ENCODE results near the gene PAK3.

PAK3 gene

GRCh38 chrX:111164728-111165127 is 68.7 kb downstream of the PAK3 start:
- H3K79me2 ChIP-seq (ENCODE audit: control insufficient read depth, low read length) = no peaks in the 10 kb centered on the region
- no peaks in the 10 kb centered on the region for H3K9me3 ChIP-seq (ENCODE audit: control insufficient read depth, insufficient read depth, low read length)
- no peak overlapping the region for H3K4me2 ChIP-seq (ENCODE audit: low read length)
- TF ChIP-seq CTCF (IDR thresholded peaks at IDR 0.05; ENCODE audit: low read depth, low read length, poor library complexity, severe bottlenecking) = peak; percentile 16
- no peak for TF ChIP-seq EZH2phosphoT487 (IDR thresholded peaks at IDR 0.05; ENCODE audit: borderline replicate concordance, low read length)
- H3K27me3 ChIP-seq (ENCODE audit: control insufficient read depth, low read length) = no peaks in the 10 kb centered on the region
- H3F3A ChIP-seq (ENCODE audit: control insufficient read depth, insufficient read depth) = no peaks in the 10 kb centered on the region
- H3K36me3 ChIP-seq (ENCODE audit: control insufficient read depth, low read length) = no peaks in the 10 kb centered on the region
- H3K4me3 ChIP-seq (ENCODE audit: low read length) = no peak overlapping the region
- no peaks in the 10 kb centered on the region for H4K20me1 ChIP-seq (ENCODE audit: control insufficient read depth, insufficient read depth, low read depth, low read length)
- no peak overlapping the region for H3K27ac ChIP-seq (ENCODE audit: low read depth, low read length)
- no peaks in the 10 kb centered on the region for H3K9me2 ChIP-seq (replicated peaks; ENCODE audit: control insufficient read depth, low read length)
- no peaks in the 10 kb centered on the region for H3K4me1 ChIP-seq (ENCODE audit: control insufficient read depth, low read length)

- no peaks in the 10 kb centered on the region for H3K4me1 ChIP-seq (ENCODE audit: control insufficient read depth, low read length)
- no peak overlapping the region for H3K4me2 ChIP-seq (ENCODE audit: low read length)
- H3K27me3 ChIP-seq (ENCODE audit: control insufficient read depth, low read length) = no peaks in the 10 kb centered on the region
- no peak overlapping the region for H3K27ac ChIP-seq (ENCODE audit: low read depth, low read length)
- TF ChIP-seq CTCF (IDR thresholded peaks at IDR 0.05; ENCODE audit: low read depth, low read length, poor library complexity, severe bottlenecking) = no peak
- TF ChIP-seq EZH2phosphoT487 (IDR thresholded peaks at IDR 0.05; ENCODE audit: borderline replicate concordance, low read length) = no peak
- no peaks in the 10 kb centered on the region for H4K20me1 ChIP-seq (ENCODE audit: control insufficient read depth, insufficient read depth, low read depth, low read length)
- no peak overlapping the region for H3K4me3 ChIP-seq (ENCODE audit: low read length)
- no peaks in the 10 kb centered on the region for H3K79me2 ChIP-seq (ENCODE audit: control insufficient read depth, low read length)
- no peaks in the 10 kb centered on the region for H3K9me3 ChIP-seq (ENCODE audit: control insufficient read depth, insufficient read depth, low read length)
- no peaks in the 10 kb centered on the region for H3F3A ChIP-seq (ENCODE audit: control insufficient read depth, insufficient read depth)
- no peaks in the 10 kb centered on the region for H3K9me2 ChIP-seq (replicated peaks; ENCODE audit: control insufficient read depth, low read length)
- H3K36me3 ChIP-seq (ENCODE audit: control insufficient read depth, low read length) = no peaks in the 10 kb centered on the region
Observed at GRCh38 chrX:111165902-111166301, 69.9 kb downstream of the PAK3 start.

- Histone ChIP-seq H3F3A (ENCODE audit: control insufficient read depth, insufficient read depth) (no peaks in the 10 kb centered on the region), H3K27me3 (ENCODE audit: control insufficient read depth, low read length) (no peaks in the 10 kb centered on the region), H3K27ac (ENCODE audit: low read depth, low read length) (no peak overlapping the region), H3K4me3 (ENCODE audit: low read length) (no peak overlapping the region), H4K20me1 (ENCODE audit: control insufficient read depth, insufficient read depth, low read depth, low read length) (no peaks in the 10 kb centered on the region), H3K9me3 (ENCODE audit: control insufficient read depth, insufficient read depth, low read length) (no peaks in the 10 kb centered on the region), H3K36me3 (ENCODE audit: control insufficient read depth, low read length) (no peaks in the 10 kb centered on the region), H3K4me2 (ENCODE audit: low read length) (no peak overlapping the region), H3K4me1 (ENCODE audit: control insufficient read depth, low read length) (no peaks in the 10 kb centered on the region), H3K79me2 (ENCODE audit: control insufficient read depth, low read length) (no peaks in the 10 kb centered on the region), H3K9me2 (replicated peaks; ENCODE audit: control insufficient read depth, low read length) (no peaks in the 10 kb centered on the region)
- TF ChIP-seq CTCF (IDR thresholded peaks at IDR 0.05; ENCODE audit: low read depth, low read length, poor library complexity, severe bottlenecking) (no peak), EZH2phosphoT487 (IDR thresholded peaks at IDR 0.05; ENCODE audit: borderline replicate concordance, low read length) (no peak)
Observed at GRCh38 chrX:111167334-111167733, 71.3 kb downstream of the PAK3 start.

- H3K4me3 ChIP-seq (ENCODE audit: low read length) = no peak overlapping the region
- no peak overlapping the region for H3K27ac ChIP-seq (ENCODE audit: low read depth, low read length)
- no peaks in the 10 kb centered on the region for H3K9me3 ChIP-seq (ENCODE audit: control insufficient read depth, insufficient read depth, low read length)
- no peaks in the 10 kb centered on the region for H3K9me2 ChIP-seq (replicated peaks; ENCODE audit: control insufficient read depth, low read length)
- H3K4me2 ChIP-seq (ENCODE audit: low read length) = no peak overlapping the region
- no peaks in the 10 kb centered on the region for H3K79me2 ChIP-seq (ENCODE audit: control insufficient read depth, low read length)
- no peaks in the 10 kb centered on the region for H3F3A ChIP-seq (ENCODE audit: control insufficient read depth, insufficient read depth)
- no peaks in the 10 kb centered on the region for H3K4me1 ChIP-seq (ENCODE audit: control insufficient read depth, low read length)
- no peaks in the 10 kb centered on the region for H3K36me3 ChIP-seq (ENCODE audit: control insufficient read depth, low read length)
- TF ChIP-seq EZH2phosphoT487 (IDR thresholded peaks at IDR 0.05; ENCODE audit: borderline replicate concordance, low read length) (no peak), CTCF (IDR thresholded peaks at IDR 0.05; ENCODE audit: low read depth, low read length, poor library complexity, severe bottlenecking) (no peak)
- no peaks in the 10 kb centered on the region for H3K27me3 ChIP-seq (ENCODE audit: control insufficient read depth, low read length)
- H4K20me1 ChIP-seq (ENCODE audit: control insufficient read depth, insufficient read depth, low read depth, low read length) = no peaks in the 10 kb centered on the region
Observed at GRCh38 chrX:111168314-111168713, 72.3 kb downstream of the PAK3 start.

Data from DOHH2 (cell line).